ENCODE data around the gene VGF. TPM values are rescaled to one million over a fixed set of nuclear protein-coding genes. Genes with fewer than 3 reads are reported as not detected.
A peak's percentile ranks its signal among the peaks of the same experiment; 100 is the strongest.
"Not testable (repeated sequence)": the region's sequence is repeated elsewhere in the genome, so short reads cannot be mapped to it uniquely, and the experiment has no call there.

The VGF gene
- total RNA-seq, 2 donors from 2014 or later: 0.90 to 3.1 TPM

- no peaks in the 10 kb centered on the region for H3K36me3 ChIP-seq
- H3K27me3 ChIP-seq: no peaks in the 10 kb centered on the region
- no peak overlapping the region for H3K27ac ChIP-seq
- intact Hi-C loops (cut with DNase I): no loop called here
- no peak for DNase-seq
- peaks cover 4% of the 10 kb centered on the region for H3K4me1 ChIP-seq
- TF ChIP-seq CTCF (IDR thresholded peaks at IDR 0.05): no peak
- H3K4me3 ChIP-seq: no peak overlapping the region
- H3K9ac ChIP-seq (ENCODE audit: low read depth in 2 of 2, low read length in 2 of 2): no peak overlapping the region
- H3K9me3 ChIP-seq: no peaks in the 10 kb centered on the region
These were observed 40.9 kb downstream of the VGF start for GRCh38 chr7:101124376-101125056.

- Histone ChIP-seq H3K9me3 (no peaks in the 10 kb centered on the region), H3K4me1 (peaks cover 4% of the 10 kb centered on the region), H3K9ac (ENCODE audit: low read depth in 2 of 2, low read length in 2 of 2) (no peak overlapping the region), H3K27ac (no peak overlapping the region), H3K36me3 (no peaks in the 10 kb centered on the region), H3K4me3 (no peak overlapping the region), H3K27me3 (no peaks in the 10 kb centered on the region)
- DNase-seq: no peak
- TF ChIP-seq CTCF (IDR thresholded peaks at IDR 0.05): no peak
- intact Hi-C loops (cut with DNase I): no loop called here
These were observed 41.7 kb downstream of the VGF start for GRCh38 chr7:101123703-101124068.

- peaks cover 4% of the 10 kb centered on the region for H3K4me1 ChIP-seq
- no peak overlapping the region for H3K9ac ChIP-seq (ENCODE audit: low read depth in 2 of 2, low read length in 2 of 2)
- H3K9me3 ChIP-seq: no peaks in the 10 kb centered on the region
- H3K27me3 ChIP-seq: no peaks in the 10 kb centered on the region
- intact Hi-C loops (cut with DNase I): no loop called here
- no peaks in the 10 kb centered on the region for H3K36me3 ChIP-seq
- DNase-seq: no peak
- peak overlapping the region; percentile 63 for H3K27ac ChIP-seq
- no peak overlapping the region for H3K4me3 ChIP-seq
- no peak for TF ChIP-seq CTCF (IDR thresholded peaks at IDR 0.05)
These were observed 42.3 kb downstream of the VGF start for GRCh38 chr7:101122933-101123702.

GRCh38 chr7:101121991-101122932, 43.1 kb downstream of the VGF start:
- Histone ChIP-seq H3K9ac (ENCODE audit: low read depth in 2 of 2, low read length in 2 of 2) (peak overlapping the region; percentile 58 to 77), H3K36me3 (no peaks in the 10 kb centered on the region), H3K4me3 (peak overlapping the region; percentile 12), H3K27me3 (no peaks in the 10 kb centered on the region), H3K4me1 (peaks cover 4% of the 10 kb centered on the region), H3K9me3 (no peaks in the 10 kb centered on the region), H3K27ac (peak overlapping the region; percentile 63)
- intact Hi-C loops (cut with DNase I): no loop called here
- no peak for TF ChIP-seq CTCF (IDR thresholded peaks at IDR 0.05)
- DNase-seq: peak; percentile 39

- H3K4me1 ChIP-seq; DNase-seq; H3K9me3 ChIP-seq; H3K27me3 ChIP-seq; intact Hi-C loops (cut with DNase I); H3K36me3 ChIP-seq; H3K4me3 ChIP-seq; H3K9ac ChIP-seq (ENCODE audit: low read depth in 2 of 2, low read length in 2 of 2): not testable (repeated sequence)
- peak overlapping the region; percentile 63 for H3K27ac ChIP-seq
These were observed 43.8 kb downstream of the VGF start for GRCh38 chr7:101121631-101121990.
